Prostate gland (tissue), 2 donors: ENCODE measurements around the gene CUX1. TPM values are rescaled to one million over a fixed set of nuclear protein-coding genes. Genes with fewer than 3 reads are reported as not detected.

Experiments
- DNase-seq: peaks from one replicate; pipeline ENCODE4 v3.0.0-alpha.2; 2019; ENCODE audit warnings: low spot score
- H3K27ac ChIP-seq, 2 donors: fragments of 200-600 bp; sonication (generic); 2 replicates each; pipeline ENCODE4 v1.5.1; 2017 to 2019
- H3K27me3 ChIP-seq: fragments of 200-600 bp; sonication (generic); replicated peaks from 2 replicates; pipeline ENCODE4 v1.5.1; 2019; ENCODE audit not compliant: insufficient read depth
- H3K36me3 ChIP-seq, 2 donors: fragments of 200-600 bp; sonication (generic); 1 replicate in 1 of 2; 2 replicates in 1 of 2; pipeline versions ENCODE4 v1.5.1 to v1.8.1; 2017 to 2019
- H3K4me1 ChIP-seq: fragments of 200-600 bp; sonication (generic); replicated peaks from 2 replicates; pipeline ENCODE4 v1.5.1; 2019
- H3K4me3 ChIP-seq, 2 donors: fragments of 200-600 bp; sonication (generic); 2 replicates each; pipeline ENCODE4 v1.5.1; 2017 to 2019
- H3K9me3 ChIP-seq: fragments of 200-600 bp; sonication (generic); 2 replicates; pipeline ENCODE4 v1.5.1; 2017
- POLR2A ChIP-seq: fragments of 450-650 bp; IDR thresholded peaks from one replicate; pipeline ENCODE4 v1.6.1; 2016; ENCODE audit warnings: antibody characterized with exemption, mild to moderate bottlenecking
- POLR2AphosphoS5 ChIP-seq: sonication (generic); formaldehyde crosslinking; IDR thresholded peaks from one replicate; pipeline ENCODE4 v1.6.1; 2017; ENCODE audit warnings: antibody characterized with exemption
- WGBS: methylation state at CpG from one replicate; pipeline ENCODE4 v1.1.5; 2018; 5-methylcytosine and 5-hydroxymethylcytosine counted together
- intact Hi-C: fragments of 100-400 bp; cut with DNase I; formaldehyde crosslinking; loops from one replicate; pipeline ENCODE4 v1.14.2; 2022
- total RNA-seq, 2 donors: library from RNA; depleted of rRNA; stranded (reverse); fragments of >200 nt; gene quantifications; one replicate each; pipeline ENCODE4 v1.1.0, GENCODE V29; 2016
- TF ChIP-seq, protein P1 (sequence below), 4 experiments: fragments of 200-600 bp in 2 of 4; fragments of 450-650 bp in 2 of 4; sonication (generic) in 2 of 4; IDR thresholded peaks; 1 replicate in 3 of 4; 2 replicates in 1 of 4; pipeline ENCODE4 v1.5.1; 2016 to 2019; ENCODE audit warnings: antibody characterized with exemption in 4 of 4, mild to moderate bottlenecking in 2 of 4, moderate library complexity in 2 of 4

The CUX1 gene
- total RNA-seq, 2 donors from 2014 or later: 96.3 to 99.2 TPM

GRCh38 chr7:102148799-102149198, 331.4 kb downstream of the CUX1 start:
- Histone ChIP-seq H3K27me3 (no peaks in the 10 kb centered on the region), H3K36me3 (no peaks in the 10 kb centered on the region), H3K9me3 (no peaks in the 10 kb centered on the region), H3K4me3 (no peak overlapping the region), H3K4me1 (no peaks in the 10 kb centered on the region), H3K27ac (no peak overlapping the region)
- WGBS: 98% methylated on average over 9 of the region's 9 CpGs
- TF ChIP-seq POLR2A (no peak), POLR2AphosphoS5 (no peak)
- TF ChIP-seq, protein P1, sequence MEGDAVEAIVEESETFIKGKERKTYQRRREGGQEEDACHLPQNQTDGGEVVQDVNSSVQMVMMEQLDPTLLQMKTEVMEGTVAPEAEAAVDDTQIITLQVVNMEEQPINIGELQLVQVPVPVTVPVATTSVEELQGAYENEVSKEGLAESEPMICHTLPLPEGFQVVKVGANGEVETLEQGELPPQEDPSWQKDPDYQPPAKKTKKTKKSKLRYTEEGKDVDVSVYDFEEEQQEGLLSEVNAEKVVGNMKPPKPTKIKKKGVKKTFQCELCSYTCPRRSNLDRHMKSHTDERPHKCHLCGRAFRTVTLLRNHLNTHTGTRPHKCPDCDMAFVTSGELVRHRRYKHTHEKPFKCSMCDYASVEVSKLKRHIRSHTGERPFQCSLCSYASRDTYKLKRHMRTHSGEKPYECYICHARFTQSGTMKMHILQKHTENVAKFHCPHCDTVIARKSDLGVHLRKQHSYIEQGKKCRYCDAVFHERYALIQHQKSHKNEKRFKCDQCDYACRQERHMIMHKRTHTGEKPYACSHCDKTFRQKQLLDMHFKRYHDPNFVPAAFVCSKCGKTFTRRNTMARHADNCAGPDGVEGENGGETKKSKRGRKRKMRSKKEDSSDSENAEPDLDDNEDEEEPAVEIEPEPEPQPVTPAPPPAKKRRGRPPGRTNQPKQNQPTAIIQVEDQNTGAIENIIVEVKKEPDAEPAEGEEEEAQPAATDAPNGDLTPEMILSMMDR (IDR thresholded peaks at IDR 0.05): no peak
- DNase-seq: no peak
- intact Hi-C loops: no loop called here

GRCh38 chr7:102149416-102149815, 332.0 kb downstream of the CUX1 start:
- Histone ChIP-seq H3K36me3 (no peaks in the 10 kb centered on the region), H3K4me3 (no peak overlapping the region), H3K27ac (no peak overlapping the region), H3K4me1 (no peaks in the 10 kb centered on the region), H3K9me3 (no peaks in the 10 kb centered on the region), H3K27me3 (no peaks in the 10 kb centered on the region)
- intact Hi-C loops: no loop called here
- DNase-seq: no peak
- 91% methylated on average over 11 of the region's 12 CpGs for WGBS
- TF ChIP-seq POLR2A (no peak), POLR2AphosphoS5 (no peak)
- TF ChIP-seq, protein P1 (IDR thresholded peaks at IDR 0.05): no peak

- intact Hi-C loops: no loop called here
Measured at GRCh38 chr7:102150266-102150665, 332.8 kb downstream of the CUX1 start.

DNA sequence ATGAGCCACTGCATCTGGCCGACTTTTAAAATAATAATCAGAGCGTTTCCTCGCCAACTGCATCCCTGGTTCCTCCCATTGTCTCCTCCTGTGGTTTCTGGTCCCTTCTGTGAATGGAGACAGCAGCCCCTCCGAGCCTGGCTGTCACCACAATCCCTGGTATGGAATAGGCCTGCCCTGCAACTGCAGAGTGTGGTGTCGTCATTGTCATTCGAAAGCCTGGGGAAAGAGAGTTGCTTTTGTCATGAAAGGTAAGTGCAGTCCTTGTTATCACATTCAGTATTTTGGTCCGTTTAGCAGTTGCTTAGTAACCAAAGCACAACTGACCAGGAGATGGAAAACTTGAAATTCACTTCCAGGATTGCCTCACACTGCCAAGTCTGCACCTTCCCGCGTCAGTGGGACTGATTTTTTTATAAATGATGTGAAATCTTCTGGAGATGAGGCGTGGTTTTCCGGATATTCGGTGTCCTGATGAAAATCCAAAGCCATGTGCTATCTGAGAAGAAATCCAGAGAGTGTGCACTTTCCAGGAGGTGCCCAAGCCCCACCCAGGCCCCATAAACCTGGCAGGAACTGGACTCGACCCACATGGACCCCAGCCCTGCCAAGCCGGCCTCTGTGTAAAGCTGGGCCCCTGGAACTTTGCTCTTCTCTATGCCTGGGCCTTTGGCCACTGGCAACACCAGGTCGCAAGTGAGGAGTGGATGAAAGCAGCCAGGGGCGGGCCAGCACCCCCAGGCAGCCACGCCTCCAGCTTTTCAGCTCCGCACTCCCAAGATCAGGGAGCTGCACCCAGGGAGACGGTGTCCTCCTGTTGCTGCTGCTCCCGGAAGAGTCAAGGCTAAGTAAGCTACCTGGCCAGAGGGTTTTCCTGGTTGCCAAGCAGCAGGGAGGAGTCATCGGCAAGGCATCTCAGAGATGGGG, 335.5 kb downstream of the CUX1 start:
- DNase-seq: no peak
- 59% methylated on average over 21 of the region's 21 CpGs for WGBS
- no peaks in the 10 kb centered on the region for H3K9me3 ChIP-seq
- no peak overlapping the region for H3K4me3 ChIP-seq
- no peak overlapping the region for H3K27ac ChIP-seq
- H3K36me3 ChIP-seq: no peaks in the 10 kb centered on the region
- intact Hi-C loops: no loop called here
- H3K27me3 ChIP-seq: no peaks in the 10 kb centered on the region
- TF ChIP-seq, protein P1 (IDR thresholded peaks at IDR 0.05): no peak
- TF ChIP-seq POLR2AphosphoS5 (no peak), POLR2A (no peak)
- H3K4me1 ChIP-seq: no peaks in the 10 kb centered on the region

More at GRCh38 chr7:102150266-102150665, 332.8 kb downstream of the CUX1 start:
- H3K4me3 ChIP-seq: no peak overlapping the region
- no peak for DNase-seq
- H3K27ac ChIP-seq: no peak overlapping the region
- no peaks in the 10 kb centered on the region for H3K36me3 ChIP-seq
- WGBS: 95% methylated on average over 18 of the region's 18 CpGs
- no peaks in the 10 kb centered on the region for H3K4me1 ChIP-seq
- no peaks in the 10 kb centered on the region for H3K9me3 ChIP-seq
- TF ChIP-seq, protein P1 (IDR thresholded peaks at IDR 0.05): no peak
- TF ChIP-seq POLR2AphosphoS5 (no peak), POLR2A (no peak)
- H3K27me3 ChIP-seq: no peaks in the 10 kb centered on the region

DNA sequence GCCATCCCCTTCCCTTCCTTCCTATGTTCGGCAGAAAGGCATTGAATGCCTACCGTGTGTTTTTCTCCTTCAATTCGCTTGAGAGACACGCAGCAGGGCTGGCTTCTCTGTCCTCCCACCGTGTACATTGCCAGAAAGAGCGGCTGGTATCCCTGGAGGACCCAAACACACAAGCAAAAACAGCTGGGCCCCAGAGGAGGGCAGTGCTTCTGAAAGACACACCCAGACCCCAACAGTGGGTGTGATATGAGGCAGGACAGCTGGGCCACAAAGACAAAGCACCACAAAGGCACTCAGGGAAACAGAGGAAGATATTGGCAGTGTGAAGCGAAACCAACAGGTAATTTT, 336.1 kb downstream of the CUX1 start:
- DNase-seq: no peak
- Histone ChIP-seq H3K9me3 (no peaks in the 10 kb centered on the region), H3K4me1 (no peaks in the 10 kb centered on the region), H3K27ac (no peak overlapping the region), H3K27me3 (no peaks in the 10 kb centered on the region), H3K36me3 (no peaks in the 10 kb centered on the region), H3K4me3 (no peak overlapping the region)
- TF ChIP-seq POLR2AphosphoS5: no peak
- no peak for TF ChIP-seq POLR2A
- TF ChIP-seq, protein P1 (IDR thresholded peaks at IDR 0.05): no peak
- 65% methylated on average over 7 of the region's 7 CpGs for WGBS
- intact Hi-C loops: no loop called here
